ENCODE results near the gene GGPS1.
A peak's percentile ranks its signal among the peaks of the same experiment; 100 is the strongest.
"Not testable (repeated sequence)": the region's sequence is repeated elsewhere in the genome, so short reads cannot be mapped to it uniquely, and the experiment has no call there.

The GGPS1 gene

GRCh38 chr1:235342471-235342870 is 14.1 kb downstream of the GGPS1 start:
- no peak for DNase-seq

- no peak for DNase-seq
These were observed 15.4 kb downstream of the GGPS1 start for GRCh38 chr1:235343726-235344125.

DNA sequence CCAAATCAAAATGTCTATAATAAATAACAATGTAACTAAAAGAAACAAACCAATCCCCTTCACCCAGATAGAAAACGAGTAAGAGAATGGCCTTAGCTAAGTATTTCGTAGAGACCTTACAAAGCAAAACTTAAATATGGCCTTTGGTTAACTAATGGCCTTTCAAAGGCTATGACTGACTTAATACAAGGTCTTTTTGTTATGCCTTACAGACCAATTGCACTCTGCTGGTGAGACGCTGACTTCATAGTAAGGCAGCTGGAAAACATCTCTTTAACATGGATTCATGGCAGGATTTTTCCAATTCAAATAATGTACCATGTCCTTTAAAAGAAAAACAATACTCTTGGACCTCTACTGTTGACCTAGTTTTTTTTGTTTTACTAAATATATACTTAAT is 23.1 kb downstream of the GGPS1 start:
- DNase-seq, result no peak

- no peak for DNase-seq
These were observed 23.5 kb downstream of the GGPS1 start for GRCh38 chr1:235351898-235352297.

- no peak for DNase-seq
These were observed 29.4 kb downstream of the GGPS1 start for GRCh38 chr1:235357485-235358373.

DNA sequence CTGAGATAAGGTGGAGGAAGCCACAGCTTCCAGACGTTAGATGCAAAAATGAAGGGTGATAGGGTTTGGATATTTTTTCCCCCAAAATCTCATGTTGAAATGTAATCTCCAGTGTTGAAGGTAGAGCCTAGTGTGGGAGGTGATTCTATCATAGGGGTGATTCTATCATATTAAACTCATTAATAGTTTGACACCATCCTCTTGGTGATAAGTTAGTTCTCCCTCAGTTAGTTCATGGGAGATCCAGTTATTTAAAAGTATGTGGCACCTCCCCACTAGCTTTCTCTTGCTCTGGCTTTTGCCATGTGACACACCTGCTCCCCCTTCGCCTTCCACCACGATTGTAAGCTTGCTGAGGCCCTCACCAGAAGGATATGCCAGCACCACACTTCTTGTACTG is 30.5 kb downstream of the GGPS1 start:
- no peak for DNase-seq

DNA sequence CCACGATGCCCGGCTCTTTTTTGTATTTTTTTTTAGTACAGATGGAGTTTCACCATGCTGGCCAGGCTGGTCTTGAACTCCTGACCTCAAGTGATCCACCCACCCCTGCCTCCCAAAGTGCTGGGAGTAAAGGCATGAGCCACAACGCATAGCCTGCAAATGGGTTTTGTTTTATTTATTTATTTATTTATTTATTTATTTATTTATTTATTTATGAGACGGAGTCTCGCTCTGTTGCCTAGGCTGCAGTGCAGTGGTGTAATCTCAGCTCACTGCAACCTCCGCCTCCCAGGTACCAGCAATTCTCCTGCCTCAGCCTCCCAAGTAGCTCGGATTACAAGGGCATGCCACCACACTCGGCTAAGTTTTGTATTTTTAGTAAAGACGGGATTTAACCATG is 35.8 kb downstream of the GGPS1 start:
- DNase-seq, result not testable (repeated sequence)

- no peak for DNase-seq
These were observed 37.9 kb downstream of the GGPS1 start for GRCh38 chr1:235366286-235366685.

GRCh38 chr1:235367000-235367908 is 38.9 kb downstream of the GGPS1 start, which contains the start of gene TBCE:
TSS of gene TBCE (plus strand) at chr1:235367427. CDS start at chr1:235380050, 12,623 bp downstream.
- DNase-seq, result peak; percentile 98

GRCh38 chr1:235368428-235368827 is 40.1 kb downstream of the GGPS1 start:
- DNase-seq, result no peak

- no peak for DNase-seq
These were observed 41.4 kb downstream of the GGPS1 start for GRCh38 chr1:235369802-235370201.

DNA sequence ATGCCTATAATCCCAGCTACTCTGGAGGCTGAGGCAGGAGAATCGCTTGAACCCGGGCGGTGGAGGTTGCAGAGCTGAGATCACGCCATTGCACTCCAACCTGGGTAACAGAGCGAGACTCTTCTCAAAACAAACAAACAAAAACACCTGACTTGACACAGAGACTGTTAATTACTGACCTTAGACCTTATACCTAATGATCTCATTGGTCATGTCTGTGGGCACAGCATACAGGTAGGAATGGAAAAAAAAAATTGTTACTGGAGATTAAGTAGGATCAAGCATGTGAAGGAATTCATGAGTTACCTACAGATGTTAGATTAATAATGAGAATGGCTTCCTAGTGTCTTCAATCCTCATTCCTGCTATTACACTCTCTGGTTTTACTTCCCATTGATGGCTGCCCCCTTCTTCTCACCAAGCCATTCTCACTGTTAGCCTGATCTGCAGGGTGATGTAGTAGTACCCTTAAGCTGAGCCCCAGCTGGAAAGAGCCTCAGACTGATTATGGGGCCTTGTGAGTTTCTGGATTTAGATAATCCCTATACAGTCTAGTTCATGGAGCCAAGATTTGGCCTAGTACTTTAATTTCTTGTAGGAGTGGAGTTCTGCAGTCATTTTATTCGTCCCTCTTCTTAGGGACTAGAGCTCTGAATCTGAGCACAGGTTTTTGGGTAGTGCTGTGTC is 47.7 kb downstream of the GGPS1 start:
- no peak for DNase-seq

GRCh38 chr1:235378134-235378735 is 49.9 kb downstream of the GGPS1 start:
- DNase-seq, result not testable (repeated sequence)

GRCh38 chr1:235381955-235382739 is 53.8 kb downstream of the GGPS1 start:
- DNase-seq, result not testable (repeated sequence)

GRCh38 chr1:235385633-235386032 is 57.3 kb downstream of the GGPS1 start:
- DNase-seq, result not testable (repeated sequence)

- no peak for DNase-seq
These were observed 63.5 kb downstream of the GGPS1 start for GRCh38 chr1:235391874-235392273.

Measured in eye (tissue), 1 donor.